NCI-H748 (cell line): ENCODE results near the gene SEMA3G.
A peak's percentile ranks its signal among the peaks of the same experiment; 100 is the strongest.

Experiments used
- DNase-seq: peaks from one replicate; lab custom pipeline; 2025; ENCODE audit not compliant: unreplicated experiment; lab: John Stamatoyannopoulos, UW

Gene SEMA3G

DNA sequence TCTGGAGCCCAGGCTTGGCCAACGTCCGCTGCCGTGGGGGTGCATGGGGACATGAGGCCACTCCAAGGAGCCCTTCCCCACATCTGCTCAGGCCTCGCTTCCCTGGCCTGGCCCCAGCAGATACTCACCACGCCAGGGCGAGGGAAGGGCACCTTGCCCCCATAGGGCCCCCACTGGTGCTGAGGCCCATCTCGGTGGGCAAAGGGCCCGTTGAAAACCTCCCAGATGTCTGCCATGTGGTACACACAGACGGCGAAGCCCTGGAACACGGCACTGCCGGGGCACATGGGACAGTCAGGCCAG lies 4.7 kb downstream of the SEMA3G start:
- no peak for DNase-seq

DNA sequence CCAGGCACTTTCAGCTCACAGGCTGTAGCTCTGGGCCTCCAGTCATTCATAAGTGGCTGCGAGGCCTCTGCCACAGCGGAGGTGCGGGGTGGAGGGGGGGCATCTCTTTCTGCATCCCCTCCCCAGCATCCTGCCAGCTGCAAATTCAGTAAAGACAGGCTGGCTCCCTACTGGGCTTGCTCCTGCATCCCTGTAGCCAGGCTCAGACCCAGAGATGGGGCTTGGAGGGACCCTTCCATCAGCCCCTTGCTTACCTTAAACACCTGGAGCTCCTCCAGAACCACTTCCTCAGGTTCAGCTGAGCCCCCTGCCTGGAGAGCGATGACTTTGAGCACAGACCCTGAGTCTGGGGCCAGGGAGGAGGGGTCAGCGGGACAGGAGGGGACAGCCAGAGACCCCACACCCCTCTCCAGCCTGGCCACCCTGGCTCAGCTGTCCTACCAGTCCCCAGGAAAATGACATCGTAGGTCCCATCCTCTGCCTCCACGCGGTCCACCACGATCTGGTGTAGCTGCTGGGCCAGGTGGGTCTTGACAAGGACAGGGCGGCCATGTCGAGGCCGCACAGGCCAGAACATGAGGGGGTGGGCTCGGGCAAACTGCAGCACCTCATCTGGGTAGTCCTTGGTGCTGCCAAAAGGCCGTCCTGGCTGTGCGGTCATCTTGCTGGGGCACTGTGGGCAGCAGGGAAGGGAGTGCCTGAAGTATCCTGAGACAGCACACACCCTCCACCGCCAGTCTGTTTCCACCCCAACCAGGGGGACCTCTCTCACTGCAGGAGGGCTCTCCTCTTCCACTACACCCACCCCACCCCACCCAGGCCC lies 5.3 kb downstream of the SEMA3G start:
- no peak for DNase-seq

DNA sequence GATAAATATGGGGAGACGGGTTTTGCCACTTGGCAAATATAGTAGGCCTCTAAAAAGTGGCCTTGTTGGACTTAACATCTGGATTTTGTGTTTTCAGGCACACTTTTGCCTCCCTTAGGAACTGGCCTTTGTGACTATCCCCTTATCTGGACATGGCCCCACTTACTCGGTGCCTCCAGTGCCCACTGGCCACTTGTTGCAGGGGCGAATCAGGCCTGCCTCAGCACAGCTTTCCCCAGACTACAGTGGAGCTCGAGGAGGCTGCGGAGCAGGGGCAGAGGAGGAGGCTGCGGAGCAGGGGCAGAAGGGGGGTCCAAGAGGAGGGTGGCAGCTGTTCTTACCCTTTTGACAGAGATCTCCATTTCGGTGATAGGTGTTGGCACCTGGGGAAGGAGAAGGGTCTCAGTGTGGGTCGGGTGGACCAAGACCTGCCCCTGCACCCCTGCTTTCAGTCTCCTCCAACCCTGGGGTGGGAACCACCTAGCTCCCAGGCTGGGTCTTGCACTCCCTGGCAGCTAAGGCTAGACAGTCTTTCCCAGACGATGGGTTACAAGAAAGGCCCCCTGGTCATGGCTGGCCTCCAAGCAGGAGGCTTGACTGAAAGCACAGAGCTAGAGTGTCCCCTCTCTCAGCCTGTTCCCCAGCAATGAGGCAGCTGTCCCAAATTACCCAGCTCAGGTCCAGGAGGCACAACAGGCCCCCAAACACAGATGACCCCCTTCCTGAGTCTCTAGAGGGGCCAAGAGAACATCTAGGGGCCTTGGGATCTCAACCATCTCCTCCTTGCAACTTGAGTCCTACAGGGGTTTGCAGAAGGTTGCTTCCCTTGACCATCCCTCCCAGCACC lies 6.1 kb downstream of the SEMA3G start:
- DNase-seq = no peak

DNA sequence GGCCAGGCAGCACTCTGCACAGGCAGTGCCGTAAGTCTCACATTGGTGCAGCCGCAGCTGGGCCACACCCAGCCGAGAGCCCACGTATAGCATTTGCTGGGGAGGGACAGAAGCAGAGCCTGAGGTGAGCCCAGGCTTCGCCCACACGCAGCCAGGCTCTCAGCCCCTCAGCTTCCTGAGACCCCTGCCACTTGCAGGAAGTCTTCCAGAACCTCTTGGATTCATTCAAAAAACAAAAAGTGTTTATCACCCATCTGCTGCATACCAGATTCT lies 6.9 kb downstream of the SEMA3G start:
- DNase-seq = no peak

DNA sequence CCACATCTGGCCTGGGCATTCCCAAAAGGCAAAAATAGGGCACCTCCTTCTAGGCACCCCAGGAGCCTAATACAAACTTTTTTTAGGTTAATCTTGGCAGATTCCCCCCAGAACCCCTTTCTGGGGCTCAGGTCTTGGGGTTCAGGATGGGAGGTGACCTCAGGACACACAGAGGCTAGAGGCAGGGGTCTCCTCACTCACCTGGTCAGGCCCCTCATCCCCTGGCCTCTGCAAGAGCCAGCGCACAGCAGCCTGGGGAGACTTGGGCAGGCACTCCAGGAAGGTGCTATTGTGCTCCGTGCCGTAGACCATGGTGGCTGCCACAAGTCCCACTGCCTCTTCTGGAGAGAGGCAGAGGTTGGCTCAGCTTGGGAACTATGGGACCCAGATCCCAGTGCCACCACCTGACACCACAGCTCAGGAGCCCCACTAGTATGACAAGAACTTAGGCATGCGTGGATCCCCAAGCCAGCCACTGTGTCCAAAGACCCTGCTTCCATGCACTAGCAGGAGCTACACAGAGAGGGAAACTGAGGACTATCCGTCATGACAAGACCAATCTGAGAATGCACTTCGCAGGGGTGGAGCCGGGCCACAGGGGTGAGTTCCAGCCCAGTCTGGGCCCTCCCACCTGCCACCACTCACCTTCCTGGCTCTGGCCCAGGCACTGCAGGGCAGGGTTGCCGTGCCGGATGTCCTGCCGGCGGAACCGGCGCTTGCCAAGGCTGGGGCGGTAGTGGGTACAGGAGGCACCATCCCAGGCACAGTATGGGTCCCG lies 7.4 kb downstream of the SEMA3G start:
- no peak for DNase-seq

DNA sequence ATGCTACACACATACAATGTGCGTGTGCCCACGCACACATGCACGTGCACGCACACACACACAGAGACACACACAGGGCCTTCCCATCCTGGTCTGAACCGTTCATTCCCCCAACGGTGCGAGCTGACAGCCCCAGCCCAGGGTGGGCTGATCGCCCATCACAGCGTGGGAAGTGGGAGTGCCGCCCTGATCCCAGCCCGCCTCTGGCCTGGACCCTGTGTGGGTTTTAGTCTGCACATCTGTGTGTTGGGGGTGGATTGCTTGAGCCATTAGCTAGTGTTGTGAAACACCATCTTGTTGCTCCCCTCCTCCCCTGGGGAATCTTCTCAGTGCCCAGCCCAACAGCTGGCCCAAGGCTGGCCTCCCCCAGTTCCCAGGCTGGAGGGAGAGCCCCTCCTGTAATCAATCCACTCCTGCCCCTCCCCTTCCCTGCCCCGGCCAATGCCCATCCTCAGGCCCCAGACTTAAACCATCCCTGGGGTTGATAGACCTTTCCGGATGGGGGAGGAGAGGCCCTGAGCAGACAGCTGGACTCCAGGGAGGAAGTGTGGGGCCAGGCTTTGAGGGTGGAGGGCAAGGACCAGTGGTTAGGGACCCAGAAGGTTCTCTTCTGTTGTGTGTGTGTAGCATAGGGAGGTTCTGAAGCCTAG lies 8.3 kb downstream of the SEMA3G start:
- no peak for DNase-seq

DNA sequence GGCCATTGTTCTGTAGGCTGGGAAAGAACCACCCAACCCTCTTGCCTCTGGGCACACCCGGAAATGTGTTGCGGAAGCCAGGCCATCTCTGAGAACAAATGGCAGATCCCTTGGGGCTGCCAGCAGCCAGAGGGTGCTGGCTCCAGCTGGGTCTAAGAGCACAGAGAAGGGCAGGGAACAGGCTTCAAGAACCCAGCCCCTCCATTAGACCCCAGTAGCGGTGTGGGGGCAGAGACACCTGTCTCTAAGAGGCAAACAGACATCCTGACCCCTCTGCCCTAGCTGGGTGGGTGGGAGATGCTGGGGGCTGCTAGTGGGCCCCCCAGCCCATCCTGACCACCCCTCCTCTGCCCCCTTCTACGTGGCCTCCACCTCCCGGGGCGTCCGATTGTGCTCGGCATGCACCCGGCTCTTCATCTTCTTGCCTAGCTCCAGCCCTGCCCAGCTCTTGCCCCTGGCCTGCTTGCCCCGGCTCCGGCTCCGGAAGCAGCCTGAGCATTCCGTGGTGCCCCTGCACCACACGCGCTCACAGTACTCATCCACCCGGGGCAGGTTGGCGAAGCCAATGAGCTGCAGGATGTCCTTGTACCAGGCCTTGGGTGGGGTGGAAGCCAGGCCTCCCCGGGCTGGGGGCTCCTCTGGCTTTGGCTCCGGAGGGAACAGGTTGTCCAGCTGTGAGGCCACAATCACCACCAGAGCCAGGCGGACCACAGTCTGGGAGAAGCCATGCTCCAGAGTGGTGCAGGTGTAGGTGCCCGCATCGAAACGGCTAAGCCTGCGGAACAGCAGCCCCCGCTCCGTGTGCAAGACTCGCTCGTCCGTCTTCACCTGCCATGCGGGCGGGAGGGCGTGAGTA lies 9.4 kb downstream of the SEMA3G start:
- no peak for DNase-seq

DNA sequence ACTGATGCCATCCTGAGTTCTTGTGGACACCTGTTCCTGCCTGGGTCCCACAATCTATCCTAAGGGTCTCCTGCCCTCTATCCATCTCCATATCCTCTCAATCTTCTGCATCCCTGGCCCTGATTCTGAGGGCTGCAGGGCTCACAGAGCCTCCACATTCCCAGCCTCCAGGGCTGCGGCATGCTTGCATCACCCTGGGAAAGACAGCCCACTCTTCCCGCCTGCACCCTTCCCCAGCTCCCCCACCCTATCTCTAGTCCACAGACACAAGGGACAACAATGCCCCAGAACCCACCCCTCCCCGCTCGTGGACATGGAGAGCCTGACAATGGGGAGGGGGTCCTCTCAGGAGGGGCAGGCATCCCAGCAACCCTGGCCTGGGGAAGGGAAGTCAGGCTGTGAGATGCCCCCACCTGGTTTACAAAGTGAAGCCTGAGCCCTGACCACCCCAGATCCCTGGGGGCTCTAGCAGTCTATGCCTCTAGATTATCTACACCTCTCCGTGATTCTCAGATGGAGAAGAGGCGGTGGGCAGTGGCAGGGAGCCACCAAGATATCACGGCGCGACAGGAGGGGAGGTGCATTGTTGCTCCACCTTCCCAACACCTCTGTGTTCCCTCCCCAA lies 10.3 kb downstream of the SEMA3G start:
- no peak for DNase-seq

DNA sequence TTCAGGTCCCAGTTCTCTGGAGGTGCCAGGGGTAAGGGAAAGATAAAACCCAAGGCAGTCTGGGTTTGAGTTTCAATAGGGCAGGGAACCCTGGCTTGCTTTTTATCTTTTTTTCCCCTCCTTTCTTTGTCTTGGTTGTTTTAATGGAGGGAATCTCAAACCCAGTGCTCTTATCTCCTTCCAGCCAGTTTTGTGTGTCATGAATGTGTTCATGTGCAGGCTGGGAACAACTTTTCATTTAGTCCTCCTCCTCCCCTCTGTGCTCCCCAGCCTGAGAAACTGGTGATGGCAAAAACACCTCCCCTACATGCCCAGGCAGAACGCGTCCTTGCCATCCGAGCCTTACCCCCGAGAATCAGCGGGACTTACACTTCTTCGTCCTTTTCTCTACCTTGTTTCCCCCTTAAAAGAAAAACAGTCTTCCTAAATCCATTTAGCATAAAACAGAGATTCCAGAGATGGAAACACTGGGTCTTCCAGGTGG lies 10.9 kb downstream of the SEMA3G start:
- no peak for DNase-seq

DNA sequence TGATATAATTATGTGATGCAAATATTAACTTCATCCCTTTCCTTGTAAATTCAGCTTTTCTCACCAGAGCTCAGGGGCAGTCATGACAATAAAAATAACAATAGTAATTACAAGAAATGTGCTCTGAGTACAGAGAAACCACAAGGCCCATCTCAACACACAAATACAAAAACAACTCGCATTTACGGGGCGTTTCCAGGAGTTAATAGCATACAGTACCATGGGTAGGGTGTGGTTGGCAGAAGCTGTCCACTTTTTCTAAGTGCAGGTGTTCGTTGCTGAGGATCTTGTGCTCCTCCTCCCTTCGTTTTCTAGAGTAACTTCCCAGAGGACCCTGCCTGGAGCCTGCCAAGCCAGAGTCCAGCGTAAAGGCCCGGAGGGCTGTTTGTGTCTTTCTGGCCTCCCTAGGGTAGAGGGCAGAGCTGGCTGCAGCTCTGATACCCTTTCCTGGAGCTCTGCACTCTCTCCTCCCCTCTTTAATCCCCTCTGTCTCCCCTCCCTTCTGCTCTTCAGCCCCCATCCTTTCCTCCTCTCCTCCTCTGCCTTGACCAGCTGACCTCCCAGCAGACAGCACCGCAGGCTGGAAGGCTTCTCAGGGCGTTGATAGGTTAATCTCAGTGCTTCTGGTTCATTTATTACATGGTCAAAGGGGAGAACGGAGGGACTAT lies 11.4 kb downstream of the SEMA3G start:
- no peak for DNase-seq

DNA sequence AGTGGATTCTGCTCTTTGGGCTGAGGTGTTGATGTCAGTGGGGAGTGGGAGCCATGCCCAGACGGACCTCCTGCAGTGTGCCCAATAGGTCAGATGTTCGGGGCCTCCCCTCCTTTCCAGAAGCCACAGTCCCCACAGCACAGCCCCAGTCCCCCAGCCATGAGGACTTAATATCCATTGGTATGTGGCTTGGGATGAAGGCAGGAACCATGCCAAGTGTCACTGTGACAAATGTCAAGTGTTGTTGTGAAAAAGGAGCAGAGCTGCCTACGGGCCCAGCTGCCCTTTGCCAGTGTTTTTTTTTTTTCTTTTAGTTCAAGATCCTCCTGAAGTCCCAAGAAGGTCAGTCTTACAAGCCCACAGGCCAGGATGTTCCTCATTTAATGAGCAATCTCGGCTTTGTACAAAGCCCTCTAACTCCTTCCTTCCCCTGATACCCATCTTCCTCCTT lies 12.2 kb downstream of the SEMA3G start:
- DNase-seq = no peak

DNA sequence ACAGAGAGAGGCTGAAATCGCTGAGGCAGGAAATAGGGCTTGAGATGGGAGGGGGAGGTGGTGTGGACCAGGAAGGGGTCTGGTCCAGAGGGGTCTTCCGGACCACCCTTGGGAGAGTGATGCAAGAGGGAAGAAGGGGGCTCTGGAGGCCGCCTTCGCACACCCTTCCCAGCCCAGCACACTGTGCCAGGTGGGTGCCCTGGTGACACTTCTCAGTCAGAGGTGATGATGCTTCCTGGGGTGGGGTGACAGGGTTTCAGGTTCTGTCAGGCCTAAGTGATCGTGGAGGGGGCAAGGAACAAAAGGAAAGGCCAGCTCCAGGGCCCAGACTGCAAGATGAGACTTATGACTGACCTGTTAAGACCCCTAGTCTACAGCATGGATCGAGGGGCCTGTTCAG lies 12.7 kb downstream of the SEMA3G start:
- no peak for DNase-seq

DNA sequence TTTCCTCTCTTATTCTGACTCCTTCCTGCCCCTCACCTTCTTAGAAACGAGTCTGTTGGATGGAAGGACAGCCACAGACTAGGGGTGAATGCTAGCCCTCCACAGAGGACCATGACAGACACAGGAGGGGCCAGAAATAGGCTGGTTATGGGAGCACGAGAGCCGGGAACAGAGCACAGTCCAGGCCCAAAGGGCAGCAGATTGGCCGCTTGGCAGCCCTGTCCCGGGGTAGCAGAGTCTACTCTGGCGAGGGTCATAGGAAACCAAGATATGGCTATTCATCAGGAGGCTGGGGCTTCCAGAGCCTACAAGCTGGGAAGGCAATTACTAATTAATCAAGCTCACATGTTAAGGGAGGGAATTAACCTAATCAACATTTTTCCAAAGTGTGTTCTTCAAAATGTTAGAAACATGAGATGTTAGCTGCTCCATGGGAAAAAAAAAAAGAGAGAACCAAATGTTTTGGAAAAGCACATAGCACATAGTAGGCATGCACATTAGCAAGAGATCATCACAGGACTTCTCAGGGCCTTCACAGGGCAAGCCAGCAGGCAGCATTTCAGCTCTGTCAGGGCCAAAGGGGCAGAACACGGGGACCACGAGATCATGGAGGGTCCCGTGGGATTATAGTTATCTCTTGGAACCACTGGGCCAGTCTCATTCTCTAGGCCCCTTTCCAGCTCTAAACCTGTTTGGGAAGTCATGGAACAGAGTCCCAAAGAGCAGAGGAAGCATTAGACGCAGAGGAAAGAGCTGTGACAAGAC lies 13.3 kb downstream of the SEMA3G start:
- no peak for DNase-seq

DNA sequence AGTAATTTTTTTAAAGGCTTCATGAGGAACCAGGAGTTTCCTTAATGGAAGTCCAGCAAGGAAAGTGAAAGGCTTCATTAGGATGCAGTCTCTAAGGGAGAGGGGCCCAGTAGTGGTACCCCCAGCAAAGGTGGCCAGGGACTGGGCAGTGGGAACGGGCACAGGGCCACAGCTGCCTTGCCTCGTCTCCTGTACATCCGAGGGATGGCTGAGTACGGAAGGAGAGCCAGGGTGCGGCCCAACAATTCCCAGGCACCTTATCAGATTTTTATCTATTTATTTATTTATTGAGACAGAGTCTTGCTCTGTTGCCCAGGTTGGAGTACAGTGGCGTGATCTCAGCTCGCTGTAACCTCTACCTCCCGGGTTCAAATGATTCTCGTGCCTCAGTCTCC lies 14.5 kb downstream of the SEMA3G start:
- DNase-seq = no peak

DNA sequence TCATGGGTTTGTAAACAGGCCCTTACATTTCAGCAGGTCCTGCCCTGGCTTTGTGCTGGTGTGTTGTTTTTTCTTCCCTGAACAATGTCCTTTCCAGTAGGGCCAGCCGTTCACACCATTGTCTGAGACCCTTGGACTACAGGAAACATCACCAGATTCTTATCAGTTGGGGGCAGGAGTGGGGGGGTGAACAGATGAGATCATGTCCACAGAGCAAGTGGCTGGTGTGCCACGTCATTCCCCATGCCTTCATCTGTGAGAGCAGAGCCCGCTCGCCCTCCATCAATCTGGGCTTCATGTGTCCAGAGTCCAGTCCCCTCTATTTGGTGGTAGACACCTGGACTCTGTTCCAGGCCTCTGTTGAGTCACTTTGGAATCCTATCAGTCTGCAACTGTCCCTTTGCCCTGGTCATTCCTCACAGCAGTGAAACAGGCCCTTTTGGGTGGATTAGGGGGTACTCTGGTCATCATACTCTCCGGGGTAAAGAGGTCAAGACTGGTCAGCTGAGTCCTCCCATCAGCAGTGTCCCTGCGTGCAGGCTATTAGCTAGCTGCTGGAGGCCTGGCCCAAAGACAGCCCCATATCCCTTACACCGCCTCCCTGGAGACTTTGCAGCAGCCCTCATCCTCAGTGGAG lies 15.0 kb downstream of the SEMA3G start:
- no peak for DNase-seq

DNA sequence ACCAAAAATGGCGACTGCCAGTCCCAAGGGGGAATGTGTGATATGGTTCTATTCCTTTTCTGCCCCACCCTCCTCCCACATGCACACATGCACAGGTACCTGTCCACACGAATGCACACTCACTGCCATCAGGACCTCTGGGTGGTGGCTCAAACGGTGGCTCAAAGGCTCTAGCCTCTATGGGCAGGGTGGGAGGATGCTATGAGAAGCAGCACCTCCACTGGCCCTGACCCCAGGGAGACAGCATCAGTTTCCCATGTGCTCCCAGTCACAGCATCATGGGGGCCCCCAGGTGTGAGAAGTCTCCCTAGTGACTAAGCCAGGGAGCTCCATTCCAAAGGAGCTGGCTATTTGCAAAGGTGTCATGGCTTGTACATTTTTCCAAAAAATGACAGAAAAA lies 15.9 kb downstream of the SEMA3G start:
- DNase-seq = no peak

DNA sequence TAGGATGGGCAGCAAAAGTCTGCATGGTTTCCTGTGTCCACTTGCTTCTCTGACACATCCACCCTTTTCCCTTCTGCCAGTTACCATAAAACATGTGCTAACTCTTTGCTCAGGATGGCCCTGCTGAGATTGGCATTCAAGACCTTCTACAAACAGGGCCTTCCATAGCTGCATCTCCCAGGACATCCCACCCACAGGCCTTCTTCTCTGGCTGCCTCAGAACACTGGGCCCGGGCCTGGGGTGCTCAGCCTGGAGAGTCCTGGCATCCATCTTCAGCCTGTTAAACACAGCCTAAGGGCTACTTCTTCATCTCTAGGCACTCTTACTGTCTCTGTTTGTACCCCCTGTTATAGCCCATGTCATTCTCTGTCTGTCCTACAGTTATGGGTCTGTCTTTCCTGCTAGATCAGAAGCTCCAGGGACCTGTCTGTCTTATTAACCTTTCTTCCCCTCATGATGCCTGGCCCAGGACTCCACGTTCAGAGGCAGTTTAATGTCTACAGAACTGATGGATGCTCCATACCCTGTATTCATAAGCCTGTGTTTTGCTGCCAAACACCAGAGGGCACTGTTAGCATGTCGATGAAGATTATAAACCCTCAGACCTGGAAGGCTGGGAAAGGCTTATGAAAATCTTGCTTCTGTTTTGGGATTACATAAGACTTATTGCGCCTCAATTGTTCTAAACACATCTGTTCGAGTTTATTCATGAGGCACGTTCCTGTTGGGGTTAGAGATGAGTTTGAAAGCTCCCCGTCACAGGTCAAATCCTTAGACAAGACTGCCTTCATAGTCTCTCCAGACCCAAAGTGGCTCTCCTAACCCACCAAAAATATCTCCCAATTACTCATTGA lies 16.5 kb downstream of the SEMA3G start:
- DNase-seq = peak; percentile 52
